Subcutaneous abdominal adipose tissue (tissue), 5 donors: ENCODE measurements around the gene OR51L1.

Experiments used
- H3K27ac ChIP-seq: one replicate; pipeline ENCODE4 v1.7.0; 2013; ENCODE audit warnings: low read depth, mild to moderate bottlenecking, inconsistent platforms, low read length, moderate library complexity
- H3K27me3 ChIP-seq, 5 donors: one replicate each; pipeline ENCODE4 v1.7.0; 2013; ENCODE audit warnings: low read length in 5 of 5, inconsistent platforms in 1 of 5; ENCODE audit not compliant: control insufficient read depth in 5 of 5, insufficient read depth in 4 of 5
- H3K36me3 ChIP-seq, 5 donors: one replicate each; pipeline ENCODE4 v1.7.0; 2013; ENCODE audit warnings: low read length in 5 of 5; ENCODE audit not compliant: control insufficient read depth in 5 of 5, insufficient read depth in 5 of 5
- H3K4me1 ChIP-seq, 5 donors: one replicate each; pipeline ENCODE4 v1.7.0; 2013; ENCODE audit warnings: low read length in 5 of 5, mild to moderate bottlenecking in 3 of 5, moderate library complexity in 1 of 5; ENCODE audit not compliant: control insufficient read depth in 5 of 5, insufficient read depth in 5 of 5
- H3K4me3 ChIP-seq, 5 donors: one replicate each; pipeline ENCODE4 v1.7.0; 2013; ENCODE audit warnings: low read length in 5 of 5, low read depth in 1 of 5
- H3K9ac ChIP-seq, 5 donors: one replicate each; pipeline ENCODE4 v1.7.0; 2013; ENCODE audit warnings: low read length in 5 of 5, mild to moderate bottlenecking in 4 of 5, moderate library complexity in 3 of 5
- H3K9me3 ChIP-seq, 5 donors: one replicate each; pipeline ENCODE4 v1.7.0; 2013; ENCODE audit warnings: low read length in 5 of 5; ENCODE audit not compliant: control insufficient read depth in 5 of 5
- donor health status: healthy.
- donor health status: healthy.
- donor health status: healthy.
- donor health status: healthy.
- donor health status: healthy.

Gene OR51L1

GRCh38 chr11:5004424-5005274 lies 10.0 kb downstream of the OR51L1 start:
- Histone ChIP-seq H3K9ac (no peak overlapping the region), H3K4me3 (no peak overlapping the region), H3K27ac (no peak overlapping the region), H3K4me1 (no peaks in the 10 kb centered on the region), H3K27me3 (no peaks in the 10 kb centered on the region), H3K36me3 (no peaks in the 10 kb centered on the region), H3K9me3 (no peaks in the 10 kb centered on the region)

- no peaks in the 10 kb centered on the region for H3K4me1 ChIP-seq
- H3K9me3 ChIP-seq = no peaks in the 10 kb centered on the region
- no peaks in the 10 kb centered on the region for H3K36me3 ChIP-seq
- H3K4me3 ChIP-seq = no peak overlapping the region
- no peak overlapping the region for H3K27ac ChIP-seq
- H3K9ac ChIP-seq = no peak overlapping the region
- H3K27me3 ChIP-seq = no peaks in the 10 kb centered on the region
Measured at GRCh38 chr11:5007561-5007960, 12.9 kb downstream of the OR51L1 start.

DNA sequence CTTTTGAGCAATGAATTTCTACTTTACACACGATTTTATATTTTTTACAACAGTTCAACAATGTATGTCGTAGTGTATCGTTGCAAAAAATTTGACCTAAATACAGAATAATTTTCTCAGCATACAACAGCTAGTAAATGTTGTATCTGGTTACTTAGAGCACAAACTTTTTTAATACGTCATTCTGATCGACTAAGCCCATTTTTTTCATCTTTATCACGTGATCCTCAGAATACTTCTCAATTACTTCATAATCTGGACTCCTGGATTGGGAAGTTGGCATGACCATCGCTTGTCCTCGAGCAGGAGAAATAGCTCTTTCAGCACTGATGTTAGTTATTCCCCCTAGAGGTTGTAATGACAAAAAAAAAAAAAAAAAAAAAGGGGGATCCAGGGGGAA lies 16.6 kb downstream of the OR51L1 start:
- H3K36me3 ChIP-seq = no peaks in the 10 kb centered on the region
- H3K27ac ChIP-seq = no peak overlapping the region
- no peaks in the 10 kb centered on the region for H3K4me1 ChIP-seq
- H3K9ac ChIP-seq = no peak overlapping the region
- no peak overlapping the region for H3K4me3 ChIP-seq
- no peaks in the 10 kb centered on the region for H3K27me3 ChIP-seq
- H3K9me3 ChIP-seq = no peaks in the 10 kb centered on the region

DNA sequence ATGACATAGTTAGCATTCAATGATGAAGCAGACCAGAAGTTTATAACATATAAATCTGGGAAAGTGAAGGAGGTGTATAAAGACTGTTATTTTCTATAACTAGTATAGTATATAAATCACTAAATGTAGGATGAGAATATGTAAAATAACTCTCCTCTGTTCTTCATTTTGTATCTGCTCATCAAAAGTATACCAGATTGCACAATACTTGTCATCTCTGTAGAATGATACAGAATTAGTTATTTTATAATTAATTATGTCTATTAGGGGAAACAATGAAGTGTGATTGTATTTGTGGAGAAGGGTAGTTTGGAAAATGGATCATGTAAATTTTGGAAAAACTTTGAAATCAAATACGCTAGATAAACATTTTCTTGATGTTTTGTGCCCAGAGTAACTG lies 18.4 kb downstream of the OR51L1 start:
- Histone ChIP-seq H3K4me1 (no peaks in the 10 kb centered on the region), H3K27ac (no peak overlapping the region)

GRCh38 chr11:5021996-5022395 lies 27.3 kb downstream of the OR51L1 start:
- Histone ChIP-seq H3K27ac (no peak overlapping the region), H3K36me3 (no peaks in the 10 kb centered on the region), H3K9me3 (peaks cover 0 to 13% (median 10%) of the 10 kb centered on the region in 5 donors), H3K27me3 (peaks cover 0 to 3% (median 0%) of the 10 kb centered on the region in 5 donors), H3K9ac (no peak overlapping the region), H3K4me1 (no peaks in the 10 kb centered on the region), H3K4me3 (no peak overlapping the region)

More for the DNA sequence above, 18.4 kb downstream of the OR51L1 start:
- H3K9me3 ChIP-seq = no peaks in the 10 kb centered on the region
- no peak overlapping the region for H3K9ac ChIP-seq
- no peaks in the 10 kb centered on the region for H3K27me3 ChIP-seq
- no peaks in the 10 kb centered on the region for H3K36me3 ChIP-seq
- no peak overlapping the region for H3K4me3 ChIP-seq

DNA sequence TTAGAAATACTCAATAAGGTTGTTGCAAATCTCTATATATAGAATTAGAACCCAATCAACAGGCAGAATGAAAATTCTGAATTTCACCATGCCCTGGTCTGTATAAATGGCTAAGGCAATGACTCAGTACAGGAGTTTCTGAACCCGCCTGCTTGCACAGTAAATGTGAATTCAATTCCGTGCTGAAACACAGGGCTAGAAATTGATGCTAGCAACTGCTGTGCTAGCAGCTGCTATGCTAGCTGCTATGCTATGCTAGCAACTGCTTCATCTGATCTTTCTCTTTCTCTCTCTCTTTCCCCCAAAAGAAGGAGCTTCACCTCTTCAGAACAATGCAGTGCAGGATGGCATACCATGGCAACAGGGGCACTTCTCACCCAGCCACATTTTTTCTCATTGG lies 42.0 kb downstream of the OR51L1 start:
- H3K4me1 ChIP-seq = no peaks in the 10 kb centered on the region
- H3K27me3 ChIP-seq = no peaks in the 10 kb centered on the region
- no peak overlapping the region for H3K27ac ChIP-seq

GRCh38 chr11:5037926-5038325 lies 43.3 kb downstream of the OR51L1 start:
- Histone ChIP-seq H3K9me3 (no peaks in the 10 kb centered on the region), H3K4me1 (no peaks in the 10 kb centered on the region), H3K36me3 (no peaks in the 10 kb centered on the region), H3K9ac (no peak overlapping the region), H3K27ac (no peak overlapping the region), H3K4me3 (no peak overlapping the region), H3K27me3 (no peaks in the 10 kb centered on the region)

More for the DNA sequence above, 42.0 kb downstream of the OR51L1 start:
- Histone ChIP-seq H3K9me3 (no peaks in the 10 kb centered on the region), H3K36me3 (no peaks in the 10 kb centered on the region), H3K4me3 (no peak overlapping the region), H3K9ac (no peak overlapping the region)

GRCh38 chr11:5038341-5038740 lies 43.7 kb downstream of the OR51L1 start:
- H3K27me3 ChIP-seq = no peaks in the 10 kb centered on the region
- no peaks in the 10 kb centered on the region for H3K9me3 ChIP-seq
- H3K9ac ChIP-seq = no peak overlapping the region
- H3K4me3 ChIP-seq = no peak overlapping the region
- no peaks in the 10 kb centered on the region for H3K4me1 ChIP-seq
- no peaks in the 10 kb centered on the region for H3K36me3 ChIP-seq
- H3K27ac ChIP-seq = no peak overlapping the region

DNA sequence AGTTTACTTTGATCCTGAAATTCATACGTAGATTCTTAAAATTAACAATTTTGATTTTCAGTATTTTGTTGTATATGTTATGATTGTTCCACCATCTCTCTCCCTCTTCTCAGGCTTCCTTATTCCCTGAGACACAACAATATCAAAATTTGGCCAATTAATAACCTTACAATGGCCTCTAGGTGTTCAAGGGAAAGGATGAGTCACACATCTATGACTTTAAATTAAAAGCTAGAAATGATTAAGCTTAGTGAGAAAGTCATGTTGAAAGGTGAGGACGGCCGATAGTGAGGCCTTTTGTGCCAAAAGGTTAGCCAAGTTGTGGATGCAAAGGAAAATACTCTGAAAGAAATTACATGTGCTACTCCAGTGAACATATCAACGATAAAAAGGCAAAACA lies 46.2 kb downstream of the OR51L1 start:
- Histone ChIP-seq H3K27me3 (no peaks in the 10 kb centered on the region), H3K9me3 (no peaks in the 10 kb centered on the region), H3K36me3 (no peaks in the 10 kb centered on the region), H3K9ac (no peak overlapping the region), H3K4me3 (no peak overlapping the region), H3K27ac (no peak overlapping the region), H3K4me1 (no peaks in the 10 kb centered on the region)

- Histone ChIP-seq H3K9ac (no peak overlapping the region), H3K36me3 (no peaks in the 10 kb centered on the region), H3K27me3 (no peaks in the 10 kb centered on the region)
Measured at GRCh38 chr11:5042091-5042490, 47.4 kb downstream of the OR51L1 start.

More at GRCh38 chr11:5042091-5042490, 47.4 kb downstream of the OR51L1 start:
- Histone ChIP-seq H3K27ac (no peak overlapping the region), H3K4me1 (no peaks in the 10 kb centered on the region), H3K4me3 (no peak overlapping the region), H3K9me3 (no peaks in the 10 kb centered on the region)
